GM21515 (cell line): ENCODE results near the gene TULP4.

ENCODE experiments used
- ATAC-seq: cut with Tn5 transposase; IDR thresholded peaks from one replicate; pipeline ENCODE4 v1.9.1; 2021; ENCODE audit not compliant: unreplicated experiment

The TULP4 gene

GRCh38 chr6:158357570-158358216 is 45.4 kb downstream of the TULP4 start:
- peak; percentile 60 for ATAC-seq

- no peak for ATAC-seq
Observed at GRCh38 chr6:158358450-158359077, 46.3 kb downstream of the TULP4 start.

- no peak for ATAC-seq
Observed at GRCh38 chr6:158361068-158361467, 48.8 kb downstream of the TULP4 start.

- ATAC-seq = no peak
Observed at GRCh38 chr6:158361961-158362669, 49.9 kb downstream of the TULP4 start.

- ATAC-seq = no peak
Observed at GRCh38 chr6:158366363-158366762, 54.1 kb downstream of the TULP4 start.

DNA sequence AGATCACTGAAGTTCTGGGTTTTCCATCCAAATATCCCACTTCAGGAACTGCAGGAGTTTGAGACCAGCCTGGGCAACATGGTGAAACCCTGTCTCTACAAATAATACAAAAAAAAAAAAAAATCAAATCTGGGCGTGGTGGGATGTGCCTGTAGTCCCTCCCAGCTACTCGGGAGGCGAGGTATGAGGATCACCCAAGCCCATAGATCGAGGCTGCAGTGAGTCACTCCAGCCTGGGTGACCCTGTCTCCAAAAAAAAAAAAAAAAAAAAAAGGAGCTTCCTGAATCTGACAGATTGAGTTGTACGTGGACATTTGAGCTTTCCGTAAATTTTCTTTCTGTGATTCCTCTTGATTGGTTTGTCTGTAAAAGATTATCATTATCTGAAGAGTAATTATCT is 55.6 kb downstream of the TULP4 start:
- ATAC-seq = no peak

- ATAC-seq = no peak
Observed at GRCh38 chr6:158369241-158369640, 57.0 kb downstream of the TULP4 start.

DNA sequence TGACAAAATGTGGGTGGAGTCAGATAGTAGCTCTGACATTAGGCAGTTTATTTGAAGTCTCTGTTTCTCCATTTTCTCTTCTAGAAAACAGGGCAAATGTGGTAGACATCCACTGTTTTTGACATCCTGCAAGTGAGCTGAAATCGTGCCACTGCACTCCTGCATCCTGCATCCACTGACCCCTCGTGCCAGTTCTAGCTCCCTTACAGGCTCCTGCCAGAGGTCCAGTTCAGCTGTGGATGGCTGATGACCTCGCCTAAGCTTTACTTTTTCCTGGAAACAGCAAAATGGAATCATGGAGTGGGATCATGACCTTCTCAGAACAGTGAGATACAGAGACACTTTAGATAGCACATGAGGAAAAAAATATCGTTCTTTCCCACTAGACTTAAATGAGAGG is 58.5 kb downstream of the TULP4 start:
- ATAC-seq = no peak

- ATAC-seq = no peak
Observed at GRCh38 chr6:158371261-158371660, 59.0 kb downstream of the TULP4 start.

DNA sequence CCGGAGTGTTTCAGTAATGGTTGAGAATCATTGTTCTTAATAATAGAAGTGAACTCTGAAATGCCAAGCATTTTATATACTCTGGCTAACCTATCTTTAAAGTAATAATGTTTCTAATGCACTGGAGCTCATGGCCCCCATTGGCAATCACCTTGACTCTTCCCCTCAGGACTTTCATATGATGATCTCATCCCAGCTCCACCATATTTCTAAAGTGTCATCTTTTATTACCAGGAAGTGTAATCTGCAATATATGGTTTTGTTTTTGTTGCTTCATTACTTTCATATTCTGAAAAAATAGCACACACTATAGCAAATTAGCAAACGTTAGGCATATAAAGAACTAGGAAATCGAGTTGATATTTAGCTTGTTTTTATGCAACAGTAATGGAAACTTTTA is 60.3 kb downstream of the TULP4 start:
- ATAC-seq = no peak

GRCh38 chr6:158373214-158373613 is 60.9 kb downstream of the TULP4 start:
- ATAC-seq = no peak

- no peak for ATAC-seq
Observed at GRCh38 chr6:158374020-158374419, 61.8 kb downstream of the TULP4 start.

- ATAC-seq = no peak
Observed at GRCh38 chr6:158376631-158377081, 64.4 kb downstream of the TULP4 start.

GRCh38 chr6:158377860-158378259 is 65.6 kb downstream of the TULP4 start:
- no peak for ATAC-seq

DNA sequence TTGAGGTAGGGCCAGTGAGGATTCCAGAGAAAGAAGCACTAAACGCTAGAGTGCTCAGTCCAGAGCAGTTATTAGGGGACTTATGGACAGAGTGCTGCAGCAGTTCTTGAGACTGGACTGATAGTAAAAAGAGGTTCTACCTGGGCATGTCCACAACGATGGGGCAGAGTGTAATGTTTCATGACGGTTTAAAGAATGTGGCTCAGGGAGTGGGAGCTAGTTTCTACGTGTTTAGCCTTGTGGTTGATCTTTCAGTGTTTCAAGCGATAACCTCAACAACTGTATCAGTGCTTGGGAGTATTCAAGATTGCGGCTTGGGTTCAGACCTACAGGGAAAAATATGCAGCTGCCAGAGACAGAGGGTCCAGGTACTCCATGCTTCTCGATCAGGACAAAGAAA is 67.1 kb downstream of the TULP4 start:
- ATAC-seq = no peak

GRCh38 chr6:158381214-158381613 is 68.9 kb downstream of the TULP4 start:
- ATAC-seq = no peak

GRCh38 chr6:158382491-158382890 is 70.2 kb downstream of the TULP4 start:
- no peak for ATAC-seq

DNA sequence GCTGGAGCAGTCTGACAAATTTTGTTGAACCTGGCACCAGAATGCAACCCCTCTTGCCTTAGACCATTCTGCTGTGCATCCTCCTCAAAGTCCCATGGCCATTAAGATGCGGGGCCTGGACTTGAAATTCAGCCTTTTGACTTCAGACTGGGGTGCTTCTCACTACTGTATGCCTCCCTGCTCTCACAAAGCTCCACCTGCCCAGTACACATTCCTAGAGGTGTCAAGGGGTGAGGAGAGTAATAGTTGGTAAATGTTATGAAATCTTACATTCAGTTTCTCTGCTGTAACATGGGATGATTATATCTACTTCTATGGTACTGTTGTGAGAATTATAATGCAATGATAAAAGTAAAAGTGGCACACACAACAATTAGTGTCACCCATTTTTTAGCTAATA is 70.8 kb downstream of the TULP4 start:
- ATAC-seq = no peak

- ATAC-seq = no peak
Observed at GRCh38 chr6:158383542-158383941, 71.3 kb downstream of the TULP4 start.

- ATAC-seq = no peak
Observed at GRCh38 chr6:158384671-158385110, 72.4 kb downstream of the TULP4 start.

DNA sequence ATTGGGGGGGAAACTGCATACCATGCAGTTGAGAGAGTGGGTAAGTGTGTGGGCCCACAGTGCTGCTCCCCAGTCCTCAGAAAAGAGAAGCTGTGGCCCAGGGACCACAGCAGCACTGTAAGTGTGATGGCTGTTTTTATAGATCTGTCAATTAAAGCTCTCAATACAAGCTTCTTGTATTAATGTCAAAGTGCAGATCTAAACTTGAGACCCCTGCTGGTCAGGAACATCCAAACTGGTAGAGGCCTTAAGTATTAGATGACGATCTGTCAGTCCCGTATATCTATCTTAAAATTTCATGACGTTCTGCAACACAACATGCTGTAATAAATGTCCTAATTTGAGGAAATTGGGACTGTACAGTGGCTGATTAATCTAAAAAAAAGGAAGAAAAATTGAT is 74.8 kb downstream of the TULP4 start:
- no peak for ATAC-seq

DNA sequence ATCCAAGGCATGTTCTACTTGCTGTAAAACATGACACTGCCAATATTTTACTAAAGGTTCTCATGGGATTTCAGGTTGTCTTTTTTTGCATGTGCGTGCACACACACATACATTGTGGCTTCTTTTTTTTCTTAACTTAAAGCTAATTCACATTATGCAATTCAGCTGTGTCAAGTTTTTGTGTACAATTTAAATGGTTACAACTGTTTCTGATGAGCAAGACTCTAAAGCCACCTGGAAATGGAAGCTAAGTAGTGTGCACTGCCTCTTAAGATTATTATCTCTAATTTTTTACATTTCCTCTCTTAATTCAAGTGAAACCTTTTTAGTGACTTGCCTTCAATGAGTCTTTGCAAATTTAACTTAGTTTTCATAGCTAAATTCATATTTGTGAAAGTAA is 75.3 kb downstream of the TULP4 start:
- no peak for ATAC-seq
